H9 (cell line): ENCODE results near the gene ST6GALNAC3. TPM values are rescaled to one million over a fixed set of nuclear protein-coding genes. Genes with fewer than 3 reads are reported as not detected.

Experiments used
- DNase-seq: peaks from one replicate; pipeline ENCODE4 v3.0.0-alpha.2; 2017
- H2AFZ ChIP-seq: one replicate; pipeline ENCODE4 v1.6.1; 2013; ENCODE audit warnings: mild to moderate bottlenecking, low read length, control low read depth, moderate library complexity
- H2AK5ac ChIP-seq: 2 replicates; pipeline ENCODE4 v1.6.1; 2013; ENCODE audit warnings: low read length, control low read depth, mixed read lengths; ENCODE audit not compliant: insufficient read length
- H2BK120ac ChIP-seq: one replicate; pipeline ENCODE4 v1.6.1; 2013; ENCODE audit warnings: low read depth, mild to moderate bottlenecking, low read length, control low read depth, inconsistent platforms; ENCODE audit not compliant: poor library complexity, severe bottlenecking
- H2BK12ac ChIP-seq: 2 replicates; pipeline ENCODE4 v1.6.1; 2013; ENCODE audit warnings: low read length, control low read depth, mixed read lengths, low read depth; ENCODE audit not compliant: insufficient read length
- H2BK15ac ChIP-seq: 2 replicates; pipeline ENCODE4 v1.6.1; 2013; ENCODE audit warnings: low read depth, low read length, control low read depth
- H2BK20ac ChIP-seq: one replicate; pipeline ENCODE4 v1.6.1; 2013; ENCODE audit warnings: low read depth, mild to moderate bottlenecking, low read length, control low read depth, inconsistent platforms; ENCODE audit not compliant: poor library complexity, severe bottlenecking
- H2BK5ac ChIP-seq: 2 replicates; pipeline ENCODE4 v1.6.1; 2013; ENCODE audit warnings: low read length, control low read depth, mixed read lengths; ENCODE audit not compliant: insufficient read length
- H3K14ac ChIP-seq: 2 replicates; pipeline ENCODE4 v1.6.1; 2013; ENCODE audit warnings: low read length, control low read depth; ENCODE audit not compliant: insufficient read depth
- H3K18ac ChIP-seq: 2 replicates; pipeline ENCODE4 v1.6.1; 2013; ENCODE audit warnings: low read depth, mild to moderate bottlenecking, mixed read lengths, low read length, control low read depth; ENCODE audit not compliant: insufficient read length
- H3K23ac ChIP-seq: 2 replicates; pipeline ENCODE4 v1.6.1; 2013; ENCODE audit warnings: low read length, control low read depth, mixed read lengths, low read depth; ENCODE audit not compliant: insufficient read length
- H3K23me2 ChIP-seq: 2 replicates; pipeline ENCODE4 v1.6.1; 2013; ENCODE audit warnings: low read depth, mild to moderate bottlenecking, mixed read lengths, low read length, control low read depth; ENCODE audit not compliant: insufficient read length, poor library complexity, severe bottlenecking
- H3K27ac ChIP-seq: 2 replicates; pipeline ENCODE4 v1.5.1; 2013; ENCODE audit warnings: low read length, control low read depth, mixed read lengths, low read depth; ENCODE audit not compliant: insufficient read length
- H3K27me3 ChIP-seq: 2 replicates; pipeline ENCODE4 v1.6.1; 2013; ENCODE audit warnings: low read length, control low read depth, inconsistent platforms; ENCODE audit not compliant: insufficient read depth
- H3K4ac ChIP-seq: 2 replicates; pipeline ENCODE4 v1.6.1; 2013; ENCODE audit warnings: low read depth, mild to moderate bottlenecking, control low read depth, inconsistent platforms, low read length, moderate library complexity
- H3K4me1 ChIP-seq: 2 replicates; pipeline ENCODE4 v1.6.1; 2013; ENCODE audit warnings: low read length, control low read depth, inconsistent platforms; ENCODE audit not compliant: insufficient read depth
- H3K4me2 ChIP-seq: 2 replicates; pipeline ENCODE4 v1.6.1; 2013; ENCODE audit warnings: low read length, control low read depth, mixed read lengths; ENCODE audit not compliant: insufficient read length, insufficient read depth
- H3K56ac ChIP-seq: 2 replicates; pipeline ENCODE4 v1.6.1; 2013; ENCODE audit warnings: low read depth, mild to moderate bottlenecking, mixed read lengths, low read length, control low read depth; ENCODE audit not compliant: insufficient read length
- H3K79me1 ChIP-seq: 2 replicates; pipeline ENCODE4 v1.6.1; 2013; ENCODE audit warnings: low read depth, mild to moderate bottlenecking, moderate library complexity, low read length, control low read depth, inconsistent platforms; ENCODE audit not compliant: insufficient read depth, poor library complexity, severe bottlenecking
- H3K79me2 ChIP-seq: 2 replicates; pipeline ENCODE4 v1.6.1; 2013; ENCODE audit warnings: low read length, control low read depth, inconsistent platforms; ENCODE audit not compliant: insufficient read depth
- H3K9ac ChIP-seq: 2 replicates; pipeline ENCODE4 v1.6.1; 2013; ENCODE audit warnings: low read length, control low read depth, mixed read lengths; ENCODE audit not compliant: insufficient read length; ENCODE audit errors: extremely low read depth
- H3K9me3 ChIP-seq: one replicate; pipeline ENCODE4 v1.6.1; 2013; ENCODE audit warnings: low read depth, low read length, inconsistent platforms; ENCODE audit not compliant: control insufficient read depth
- H3T11ph ChIP-seq: one replicate; pipeline ENCODE4 v1.6.1; 2013; ENCODE audit warnings: mild to moderate bottlenecking, low read length, control low read depth, inconsistent platforms
- H4K20me1 ChIP-seq: one replicate; pipeline ENCODE4 v1.6.1; 2013; ENCODE audit not compliant: control insufficient read depth, insufficient read length, insufficient read depth
- H4K5ac ChIP-seq: 2 replicates; pipeline ENCODE4 v1.6.1; 2013; ENCODE audit warnings: low read depth, mild to moderate bottlenecking, mixed read lengths, low read length, control low read depth; ENCODE audit not compliant: insufficient read length
- H4K8ac ChIP-seq: replicated peaks from 2 replicates; pipeline ENCODE4 v1.6.1; 2013; ENCODE audit warnings: low read length, control low read depth, mixed read lengths, low read depth; ENCODE audit not compliant: insufficient read length
- H4K91ac ChIP-seq: 2 replicates; pipeline ENCODE4 v1.6.1; 2013; ENCODE audit warnings: low read depth, mild to moderate bottlenecking, moderate library complexity, mixed read lengths, low read length, control low read depth; ENCODE audit not compliant: insufficient read length
- H3K27ac Mint-ChIP-seq, 3 experiments: 2 replicates in 2 of 3; 3 replicates in 1 of 3; pipeline ENCODE4 v1.8.0; 2020 to 2021; ENCODE audit warnings: mixed read lengths in 3 of 3, mild to moderate bottlenecking in 1 of 3, moderate library complexity in 1 of 3
- H3K27me3 Mint-ChIP-seq: 2 replicates; pipeline ENCODE4 v1.8.0; 2021; ENCODE audit warnings: low read depth, mild to moderate bottlenecking, moderate library complexity, mixed read lengths
- H3K36me3 Mint-ChIP-seq, 3 experiments: 2 replicates in 2 of 3; 3 replicates in 1 of 3; pipeline ENCODE4 v1.8.0; 2020 to 2021; ENCODE audit warnings: low read depth in 3 of 3, mixed read lengths in 3 of 3; ENCODE audit not compliant: insufficient read depth in 1 of 3
- H3K4me1 Mint-ChIP-seq, 2 experiments: 2 replicates each; pipeline ENCODE4 v1.8.0; 2020; ENCODE audit warnings: mixed read lengths in 2 of 2
- H3K4me3 Mint-ChIP-seq, 2 experiments: 2 replicates in 1 of 2; 3 replicates in 1 of 2; pipeline ENCODE4 v1.8.0; 2020 to 2021; ENCODE audit warnings: mild to moderate bottlenecking in 2 of 2, mixed read lengths in 2 of 2, moderate library complexity in 1 of 2
- H3K9me3 Mint-ChIP-seq, 2 experiments: 2 replicates in 1 of 2; 3 replicates in 1 of 2; pipeline ENCODE4 v1.8.0; 2020; ENCODE audit warnings: mild to moderate bottlenecking in 2 of 2, mixed read lengths in 2 of 2, moderate library complexity in 1 of 2
- WGBS: extraction: QIAGEN DNeasy Blood & Tissue Kit; methylation state at CpG from one replicate; pipeline ENCODE4 v1.1.7; 2013; ENCODE audit warnings: missing lambda C conversion rate, low lambda C conversion rate, mixed read lengths; ENCODE audit not compliant: insufficient read length; ENCODE audit errors: extremely low coverage; 5-methylcytosine and 5-hydroxymethylcytosine counted together
- total RNA-seq: library from RNA; stranded (reverse); gene quantifications from 2 replicates; pipeline ENCODE4 v1.2.1, GENCODE V29; 2021
- TF ChIP-seq, protein P1 (sequence below): fragments of 200-600 bp; sonication (generic); conservative IDR thresholded peaks from 3 replicates; pipeline ENCODE4 v1.8.0; 2021; ENCODE audit warnings: antibody characterized with exemption, mild to moderate bottlenecking

Gene ST6GALNAC3
- total RNA-seq, 1 experiment from 2014 or later, result 11.2 TPM

DNA sequence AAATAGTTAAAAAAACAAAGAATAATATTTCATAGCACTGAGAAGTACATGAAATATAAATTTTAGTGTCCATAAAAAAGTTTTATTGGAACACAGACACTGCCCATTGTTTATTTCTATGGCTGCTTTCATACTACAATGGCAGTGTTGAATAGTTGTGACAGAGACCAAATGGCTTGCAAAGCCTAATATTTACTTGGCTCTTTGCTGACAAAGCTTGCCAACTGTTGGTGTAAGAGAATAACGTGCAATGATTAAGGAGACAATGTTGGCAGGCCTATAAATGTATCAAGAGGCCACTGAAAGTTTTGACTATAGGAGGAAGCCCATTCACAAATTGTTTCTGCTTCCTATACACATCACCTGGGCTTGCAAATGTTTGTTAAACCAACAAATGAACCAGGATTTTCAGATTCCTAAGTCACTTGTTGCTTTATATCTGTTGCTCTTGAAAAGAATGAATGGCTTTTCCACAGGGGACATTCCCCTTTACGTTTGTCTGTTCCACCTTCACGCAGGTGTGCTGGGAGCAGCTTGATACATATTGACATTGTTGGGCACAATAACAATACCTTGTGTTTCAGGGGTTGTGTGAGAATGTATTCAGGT is 5.5 kb upstream of the ST6GALNAC3 start:
- DNase-seq, result no peak
- Mint-ChIP-seq H3K27ac (no peak overlapping the region), H3K4me3 (no peak overlapping the region)

More for the DNA sequence above, 5.5 kb upstream of the ST6GALNAC3 start:
- Histone ChIP-seq H3T11ph (no peak overlapping the region), H2BK5ac (no peak overlapping the region), H2AK5ac (no peak overlapping the region), H2BK12ac (no peak overlapping the region), H3K4me1 (no peaks in the 10 kb centered on the region), H3K4ac (no peak overlapping the region), H2AFZ (no peak overlapping the region), H4K20me1 (no peaks in the 10 kb centered on the region), H3K18ac (no peak overlapping the region), H3K23ac (no peak overlapping the region), H3K14ac (no peak overlapping the region), H2BK15ac (no peak overlapping the region), H3K23me2 (no peaks in the 10 kb centered on the region), H3K27ac (no peak overlapping the region), H4K91ac (no peak overlapping the region), H3K9ac (no peak overlapping the region), H3K9me3 (no peaks in the 10 kb centered on the region), H2BK20ac (no peak overlapping the region), H2BK120ac (no peak overlapping the region), H4K5ac (no peak overlapping the region), H3K79me1 (no peaks in the 10 kb centered on the region), H4K8ac (no peak overlapping the region), H3K4me2 (no peak overlapping the region), H3K27me3 (no peaks in the 10 kb centered on the region), H3K56ac (no peak overlapping the region), H3K79me2 (no peaks in the 10 kb centered on the region)
- Mint-ChIP-seq H3K27me3 (peaks cover 12% of the 10 kb centered on the region), H3K36me3 (no peaks in the 10 kb centered on the region), H3K9me3 (no peaks in the 10 kb centered on the region), H3K4me1 (peaks cover 9 to 14% of the 10 kb centered on the region in 2 experiments)
- TF ChIP-seq, protein P1, sequence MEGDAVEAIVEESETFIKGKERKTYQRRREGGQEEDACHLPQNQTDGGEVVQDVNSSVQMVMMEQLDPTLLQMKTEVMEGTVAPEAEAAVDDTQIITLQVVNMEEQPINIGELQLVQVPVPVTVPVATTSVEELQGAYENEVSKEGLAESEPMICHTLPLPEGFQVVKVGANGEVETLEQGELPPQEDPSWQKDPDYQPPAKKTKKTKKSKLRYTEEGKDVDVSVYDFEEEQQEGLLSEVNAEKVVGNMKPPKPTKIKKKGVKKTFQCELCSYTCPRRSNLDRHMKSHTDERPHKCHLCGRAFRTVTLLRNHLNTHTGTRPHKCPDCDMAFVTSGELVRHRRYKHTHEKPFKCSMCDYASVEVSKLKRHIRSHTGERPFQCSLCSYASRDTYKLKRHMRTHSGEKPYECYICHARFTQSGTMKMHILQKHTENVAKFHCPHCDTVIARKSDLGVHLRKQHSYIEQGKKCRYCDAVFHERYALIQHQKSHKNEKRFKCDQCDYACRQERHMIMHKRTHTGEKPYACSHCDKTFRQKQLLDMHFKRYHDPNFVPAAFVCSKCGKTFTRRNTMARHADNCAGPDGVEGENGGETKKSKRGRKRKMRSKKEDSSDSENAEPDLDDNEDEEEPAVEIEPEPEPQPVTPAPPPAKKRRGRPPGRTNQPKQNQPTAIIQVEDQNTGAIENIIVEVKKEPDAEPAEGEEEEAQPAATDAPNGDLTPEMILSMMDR, result no peak
- no CpG with 5 or more reads among the region's 3 CpGs for WGBS
